Kidney (tissue), 14 donors: ENCODE measurements around the gene STK24. TPM values are rescaled to one million over a fixed set of nuclear protein-coding genes. Genes with fewer than 3 reads are reported as not detected.
"Not testable (repeated sequence)": the region's sequence is repeated elsewhere in the genome, so short reads cannot be mapped to it uniquely, and the experiment has no call there.

Source experiments
- DNase-seq, 5 donors: peaks; one replicate each; pipeline ENCODE4 v3.0.0-alpha.2; 2013 to 2020
- FAIRE-seq: peaks from 2 replicates; lab custom pipeline; 2012; peaks lifted over from hg19 to GRCh38; lab: Jason Lieb, UNC
- H3K27ac ChIP-seq, 2 donors: one replicate each; pipeline ENCODE4 v1.7.0; 2013; ENCODE audit warnings: low read depth in 2 of 2, low read length in 2 of 2, inconsistent platforms in 1 of 2
- H3K27me3 ChIP-seq: one replicate; pipeline ENCODE4 v1.7.1; 2013; ENCODE audit warnings: low read length, inconsistent platforms; ENCODE audit not compliant: control insufficient read depth, insufficient read depth
- H3K36me3 ChIP-seq, 3 donors: one replicate each; pipeline versions ENCODE4 v1.7.0 to v1.7.1; 2013; ENCODE audit warnings: low read length in 3 of 3, control low read depth in 1 of 3, inconsistent platforms in 1 of 3; ENCODE audit not compliant: insufficient read depth in 3 of 3, control insufficient read depth in 2 of 3
- H3K4me1 ChIP-seq, 3 donors: one replicate each; pipeline versions ENCODE4 v1.7.0 to v1.7.1; 2013; ENCODE audit warnings: low read length in 3 of 3, inconsistent platforms in 1 of 3, low read depth in 1 of 3; ENCODE audit not compliant: control insufficient read depth in 2 of 3, insufficient read depth in 2 of 3
- H3K4me3 ChIP-seq, 3 donors: one replicate each; pipeline versions ENCODE4 v1.7.0 to v1.8.1; 2013; ENCODE audit warnings: low read length in 3 of 3, control low read depth in 1 of 3, inconsistent platforms in 1 of 3
- H3K9ac ChIP-seq, 3 donors: one replicate each; pipeline versions ENCODE4 v1.7.0 to v1.7.1; 2013; ENCODE audit warnings: low read length in 3 of 3, control low read depth in 1 of 3, inconsistent platforms in 1 of 3
- H3K9me3 ChIP-seq, 3 donors: one replicate each; pipeline versions ENCODE4 v1.7.0 to v1.7.1; 2013; ENCODE audit warnings: low read length in 3 of 3, control low read depth in 1 of 3, inconsistent platforms in 1 of 3; ENCODE audit not compliant: control insufficient read depth in 2 of 3, insufficient read depth in 1 of 3
- intact Hi-C: fragments of 100-400 bp; cut with DNase I; formaldehyde crosslinking; loops from one replicate; pipeline ENCODE4 v1.11.1; 2022
- polyA plus RNA-seq: library from polyadenylated mRNA; stranded (reverse); fragments of 350-450 nt; fragmentation: Illumina TruSeq; extraction: RNeasy Lipid Tissue Mini Kit (QIAGEN cat#74804); gene quantifications from one replicate; pipeline ENCODE4 v1.2.3, GENCODE V29; 2014; ENCODE audit warnings: low read depth, low replicate concordance; ENCODE audit not compliant: insufficient read depth
- total RNA-seq: library from RNA; stranded (reverse); fragmentation: NEBNext Ultra II Directional; extraction: Animal tissue kit (Norgen Biotek cat#: 25700); gene quantifications from one replicate; pipeline ENCODE4 v1.2.1, GENCODE V29; 2021
- TF ChIP-seq, protein P1 (sequence below): IDR thresholded peaks from 3 replicates; pipeline ENCODE4 v1.5.1; 2012; ENCODE audit warnings: mild to moderate bottlenecking, moderate library complexity, borderline replicate concordance; ENCODE audit not compliant: insufficient read depth; ENCODE audit errors: extremely low read depth
- donor health status: control.
- donor health status: control.
- donor health status: control.
- donor health status: control.
- donor health status: control.
- donor health status: DM: yes; HTN: yes; CAD: no.
- donor health status: Normal renal cell carcinoma (clear cell type).

Gene STK24
- total and polyA plus RNA-seq, 2 donors from 2014 or later = 56.7 to 122 TPM

DNA sequence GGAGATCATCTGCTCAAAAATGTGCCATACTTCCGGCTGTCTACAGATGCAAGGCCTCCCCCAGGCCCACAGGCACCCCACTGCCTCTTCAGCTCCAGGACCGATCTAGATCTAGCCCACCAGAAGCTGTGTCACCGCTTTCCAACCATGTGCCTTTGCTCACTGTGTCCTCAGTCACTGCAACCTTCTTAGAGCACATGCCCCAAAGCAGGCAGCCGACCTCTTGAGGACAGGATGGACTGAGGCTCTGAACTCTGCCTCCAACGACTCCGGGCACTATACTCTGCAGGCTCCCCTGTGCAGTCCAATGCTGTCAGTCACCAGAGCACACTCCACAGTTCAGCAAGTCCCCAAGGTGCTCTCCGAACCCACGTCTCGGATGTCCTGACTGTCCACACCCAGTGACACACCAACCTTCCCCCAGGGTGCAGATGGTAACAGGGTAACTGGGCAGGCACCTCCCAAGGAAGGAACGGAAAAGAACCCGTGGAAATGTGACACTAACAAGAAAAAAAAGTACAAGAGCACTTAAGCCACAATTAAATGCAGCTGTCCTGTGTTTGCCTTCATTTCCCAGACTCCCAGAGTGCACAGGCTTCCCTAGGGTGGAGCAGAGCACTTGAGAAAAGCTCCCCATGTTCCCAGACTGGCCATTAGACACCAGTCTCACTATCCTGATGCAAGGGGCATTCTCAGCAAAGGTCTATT is 4.8 kb downstream of the STK24 start:
- Histone ChIP-seq H3K27ac (peak overlapping the region; percentile 18 to 44), H3K9ac (peak overlapping the region in 1 of 3 donors; percentile 57), H3K27me3 (no peaks in the 10 kb centered on the region), H3K4me1 (peaks cover 22 to 46% (median 30%) of the 10 kb centered on the region in 3 donors), H3K4me3 (peak overlapping the region in 1 of 3 donors; percentile 15), H3K9me3 (no peaks in the 10 kb centered on the region), H3K36me3 (no peaks in the 10 kb centered on the region)
- TF ChIP-seq, protein P1, sequence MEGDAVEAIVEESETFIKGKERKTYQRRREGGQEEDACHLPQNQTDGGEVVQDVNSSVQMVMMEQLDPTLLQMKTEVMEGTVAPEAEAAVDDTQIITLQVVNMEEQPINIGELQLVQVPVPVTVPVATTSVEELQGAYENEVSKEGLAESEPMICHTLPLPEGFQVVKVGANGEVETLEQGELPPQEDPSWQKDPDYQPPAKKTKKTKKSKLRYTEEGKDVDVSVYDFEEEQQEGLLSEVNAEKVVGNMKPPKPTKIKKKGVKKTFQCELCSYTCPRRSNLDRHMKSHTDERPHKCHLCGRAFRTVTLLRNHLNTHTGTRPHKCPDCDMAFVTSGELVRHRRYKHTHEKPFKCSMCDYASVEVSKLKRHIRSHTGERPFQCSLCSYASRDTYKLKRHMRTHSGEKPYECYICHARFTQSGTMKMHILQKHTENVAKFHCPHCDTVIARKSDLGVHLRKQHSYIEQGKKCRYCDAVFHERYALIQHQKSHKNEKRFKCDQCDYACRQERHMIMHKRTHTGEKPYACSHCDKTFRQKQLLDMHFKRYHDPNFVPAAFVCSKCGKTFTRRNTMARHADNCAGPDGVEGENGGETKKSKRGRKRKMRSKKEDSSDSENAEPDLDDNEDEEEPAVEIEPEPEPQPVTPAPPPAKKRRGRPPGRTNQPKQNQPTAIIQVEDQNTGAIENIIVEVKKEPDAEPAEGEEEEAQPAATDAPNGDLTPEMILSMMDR = no peak
- intact Hi-C loops = no loop called here
- FAIRE-seq = no peak
- peak in 2 of 5 donors; percentile 36 to 50 for DNase-seq

DNA sequence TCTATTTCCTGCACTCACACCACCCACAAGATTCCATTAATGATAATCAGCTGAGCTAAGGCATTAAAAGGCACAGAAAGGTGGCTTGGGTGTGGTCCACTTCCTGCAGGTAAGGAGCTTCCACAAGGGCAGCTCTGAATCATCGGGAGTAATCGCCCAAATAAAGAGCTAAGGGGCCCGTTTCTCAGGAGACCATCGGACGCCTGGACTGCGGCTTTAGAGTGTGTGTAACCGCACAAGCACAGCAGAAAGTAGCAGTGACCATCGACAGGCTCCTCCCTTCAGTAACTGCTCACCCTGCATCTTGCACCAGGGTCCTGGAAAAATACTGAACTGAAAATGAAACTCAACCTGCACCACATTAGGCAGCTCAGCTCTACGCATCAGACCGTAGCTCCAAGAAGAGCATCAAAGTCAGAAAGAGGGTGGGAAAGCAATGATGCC is 6.0 kb downstream of the STK24 start:
- TF ChIP-seq, protein P1 = no peak
- Histone ChIP-seq H3K36me3 (no peaks in the 10 kb centered on the region), H3K27ac (peak overlapping the region; percentile 3 to 75), H3K9ac (peak overlapping the region in 1 of 3 donors; percentile 51), H3K4me3 (peak overlapping the region in 2 of 3 donors; percentile 29 to 62), H3K27me3 (no peaks in the 10 kb centered on the region), H3K4me1 (peaks cover 24 to 58% (median 42%) of the 10 kb centered on the region in 3 donors), H3K9me3 (no peaks in the 10 kb centered on the region)
- FAIRE-seq = no peak
- intact Hi-C loops = no loop called here
- DNase-seq = peak in 4 of 5 donors; percentile 57 to 85 (median 70)

DNA sequence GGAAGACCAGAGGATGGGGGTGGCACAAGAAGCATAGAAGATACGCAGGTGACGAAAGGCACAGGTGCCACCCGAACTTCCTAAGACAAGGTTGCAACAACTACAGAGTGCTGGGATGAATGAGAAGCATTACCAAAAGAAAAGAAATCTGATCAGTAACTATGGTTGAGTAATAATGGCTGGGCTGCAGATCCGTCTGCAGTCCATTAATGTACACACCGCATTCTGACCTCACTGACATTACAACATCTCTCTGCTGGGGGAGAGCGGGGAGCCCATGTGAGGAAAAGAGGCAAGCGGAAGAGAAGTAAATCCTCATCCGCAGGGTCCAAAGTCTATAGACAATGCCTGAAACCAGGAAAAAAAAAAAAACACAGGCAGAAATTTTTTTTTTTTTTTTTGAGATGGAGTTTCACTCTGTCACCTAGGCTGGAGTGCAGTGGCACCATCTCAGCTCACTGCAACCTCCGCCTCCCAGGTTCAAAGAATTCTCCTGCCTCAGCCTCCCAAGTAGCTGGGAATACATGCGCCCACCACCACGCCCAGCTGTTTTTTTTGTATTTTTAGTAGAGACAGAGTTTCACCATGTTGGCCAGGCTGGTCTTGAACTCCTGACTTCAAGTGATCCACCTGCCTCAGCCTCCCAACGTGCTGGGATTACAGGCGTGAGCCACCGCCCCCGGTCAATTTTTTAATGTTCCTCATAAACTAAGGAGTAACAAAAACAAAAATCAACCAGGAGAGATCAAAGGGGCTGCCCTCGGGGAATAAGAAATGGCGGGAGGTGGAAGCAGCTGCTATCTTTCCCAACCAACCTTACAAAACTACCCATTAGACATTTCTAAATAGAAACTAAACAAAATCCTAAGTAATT is 7.2 kb downstream of the STK24 start:
- FAIRE-seq, H3K4me3 ChIP-seq, H3K9me3 ChIP-seq, H3K36me3 ChIP-seq, intact Hi-C loops, H3K27me3 ChIP-seq: not testable (repeated sequence)
- H3K4me1 ChIP-seq = peaks cover 19 to 67% (median 50%) of the 10 kb centered on the region in 3 donors
- peak in 3 of 5 donors; percentile 36 to 70 (median 58) for DNase-seq
- H3K27ac ChIP-seq = peak overlapping the region; percentile 39 to 41
- peak overlapping the region in 1 of 3 donors; percentile 51 for H3K9ac ChIP-seq

DNA sequence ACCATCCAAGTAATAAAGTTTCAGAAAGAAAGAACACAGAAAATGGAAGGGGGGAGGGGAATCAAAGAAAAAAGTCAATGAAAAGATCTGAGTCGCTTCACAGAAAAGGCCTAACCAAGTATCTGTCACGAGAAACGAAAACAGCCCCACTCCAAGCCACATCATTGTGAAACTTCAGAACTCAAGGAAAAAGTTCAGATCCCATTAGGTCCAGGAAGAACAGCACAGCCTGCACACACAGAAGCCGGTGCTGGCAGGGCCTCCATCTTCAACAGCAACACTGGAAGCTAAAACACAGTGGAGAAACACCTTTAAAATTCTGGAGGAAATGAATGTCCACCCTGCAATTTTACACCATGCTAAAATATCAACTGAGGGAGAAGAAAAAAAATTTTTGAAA is 8.0 kb downstream of the STK24 start:
- H3K9me3 ChIP-seq = no peaks in the 10 kb centered on the region
- FAIRE-seq = no peak
- H3K4me3 ChIP-seq = no peak overlapping the region
- H3K36me3 ChIP-seq = no peaks in the 10 kb centered on the region
- TF ChIP-seq, protein P1 = no peak
- H3K9ac ChIP-seq = no peak overlapping the region
- H3K27ac ChIP-seq = no peak overlapping the region
- H3K4me1 ChIP-seq = peaks cover 14 to 73% (median 53%) of the 10 kb centered on the region in 3 donors
- no peaks in the 10 kb centered on the region for H3K27me3 ChIP-seq
- intact Hi-C loops = no loop called here
- DNase-seq = no peak
